Measurements from ENCODE around the gene HIVEP3.

HIVEP3 gene

GRCh38 chr1:41502912-41503311, 415.8 kb downstream of the HIVEP3 start:
- no peak for TF ChIP-seq CTCF (conservative IDR thresholded peaks at IDR 0.05; ENCODE audit: low read depth, low read length)
- Histone ChIP-seq H3K4me2 (no peak overlapping the region), H3K79me2 (ENCODE audit: insufficient read depth, low read depth) (no peaks in the 10 kb centered on the region), H3K27ac (no peak overlapping the region), H3K4me3 (IDR thresholded peaks at IDR 0.05; ENCODE audit: insufficient read depth, low read depth, low read length) (no peak overlapping the region), H4K20me1 (ENCODE audit: insufficient read depth) (no peaks in the 10 kb centered on the region), H3K4me1 (ENCODE audit: low read depth, poor library complexity, severe bottlenecking) (peaks cover 14% of the 10 kb centered on the region), H3K9ac (no peak overlapping the region), H2AFZ (ENCODE audit: low read depth) (no peak overlapping the region), H3K36me3 (ENCODE audit: insufficient read depth) (no peaks in the 10 kb centered on the region), H3K27me3 (ENCODE audit: insufficient read depth, low read depth) (no peaks in the 10 kb centered on the region)

- no peak overlapping the region for H3K4me3 ChIP-seq (IDR thresholded peaks at IDR 0.05; ENCODE audit: insufficient read depth, low read depth, low read length)
- H3K27me3 ChIP-seq (ENCODE audit: insufficient read depth, low read depth): no peaks in the 10 kb centered on the region
- no peak overlapping the region for H3K9ac ChIP-seq
- H3K4me2 ChIP-seq: no peak overlapping the region
- no peak overlapping the region for H3K27ac ChIP-seq
- peaks cover 19% of the 10 kb centered on the region for H3K4me1 ChIP-seq (ENCODE audit: low read depth, poor library complexity, severe bottlenecking)
- no peaks in the 10 kb centered on the region for H3K36me3 ChIP-seq (ENCODE audit: insufficient read depth)
- TF ChIP-seq CTCF (conservative IDR thresholded peaks at IDR 0.05; ENCODE audit: low read depth, low read length): no peak
- H4K20me1 ChIP-seq (ENCODE audit: insufficient read depth): no peaks in the 10 kb centered on the region
- H3K79me2 ChIP-seq (ENCODE audit: insufficient read depth, low read depth): no peaks in the 10 kb centered on the region
- H2AFZ ChIP-seq (ENCODE audit: low read depth): no peak overlapping the region
Observed at GRCh38 chr1:41501581-41501980, 417.1 kb downstream of the HIVEP3 start.

GRCh38 chr1:41500781-41501518, 417.8 kb downstream of the HIVEP3 start:
- no peaks in the 10 kb centered on the region for H3K79me2 ChIP-seq (ENCODE audit: insufficient read depth, low read depth)
- H3K36me3 ChIP-seq (ENCODE audit: insufficient read depth): no peaks in the 10 kb centered on the region
- H4K20me1 ChIP-seq (ENCODE audit: insufficient read depth): no peaks in the 10 kb centered on the region
- H3K27me3 ChIP-seq (ENCODE audit: insufficient read depth, low read depth): no peaks in the 10 kb centered on the region
- H2AFZ ChIP-seq (ENCODE audit: low read depth): no peak overlapping the region
- TF ChIP-seq CTCF (conservative IDR thresholded peaks at IDR 0.05; ENCODE audit: low read depth, low read length): no peak
- no peak overlapping the region for H3K4me2 ChIP-seq
- H3K27ac ChIP-seq: no peak overlapping the region
- H3K4me3 ChIP-seq (IDR thresholded peaks at IDR 0.05; ENCODE audit: insufficient read depth, low read depth, low read length): no peak overlapping the region
- no peak overlapping the region for H3K9ac ChIP-seq
- H3K4me1 ChIP-seq (ENCODE audit: low read depth, poor library complexity, severe bottlenecking): peaks cover 22% of the 10 kb centered on the region

- TF ChIP-seq CTCF (conservative IDR thresholded peaks at IDR 0.05; ENCODE audit: low read depth, low read length): no peak
- Histone ChIP-seq H3K4me3 (IDR thresholded peaks at IDR 0.05; ENCODE audit: insufficient read depth, low read depth, low read length) (no peak overlapping the region), H3K27me3 (ENCODE audit: insufficient read depth, low read depth) (no peaks in the 10 kb centered on the region), H3K4me2 (no peak overlapping the region), H3K79me2 (ENCODE audit: insufficient read depth, low read depth) (no peaks in the 10 kb centered on the region), H4K20me1 (ENCODE audit: insufficient read depth) (no peaks in the 10 kb centered on the region), H3K36me3 (ENCODE audit: insufficient read depth) (no peaks in the 10 kb centered on the region), H3K9ac (no peak overlapping the region), H3K27ac (no peak overlapping the region), H3K4me1 (ENCODE audit: low read depth, poor library complexity, severe bottlenecking) (peaks cover 28% of the 10 kb centered on the region), H2AFZ (ENCODE audit: low read depth) (no peak overlapping the region)
Observed at GRCh38 chr1:41500378-41500777, 418.3 kb downstream of the HIVEP3 start.

All from KMS-11 (cell line).